Measurements from ENCODE around the gene PCIF1. TPM values are rescaled to one million over a fixed set of nuclear protein-coding genes. Genes with fewer than 3 reads are reported as not detected.

PCIF1 gene
- total and polyA plus RNA-seq, 2 donors (not counting 3 experiments of a cell fraction or from before 2014, with no cell fraction given), result 26.4 to 27.2 TPM

GRCh38 chr20:45974896-45975565 is 40.5 kb downstream of the PCIF1 start:
- FAIRE-seq, result no peak
- Histone ChIP-seq H4K20me1 (replicated peaks; ENCODE audit: control insufficient read depth, extremely low read depth, insufficient read depth, low read length) (no peaks in the 10 kb centered on the region), H3K9me3 (replicated peaks; ENCODE audit: control insufficient read depth, insufficient read depth, low read length) (no peaks in the 10 kb centered on the region), H3K4me3 (replicated peaks in 1 of 3; ENCODE audit: insufficient read depth in 1 of 3, low read depth in 1 of 3, low read length in 3 of 3) (no peak overlapping the region), H3K36me3 (ENCODE audit: control insufficient read depth in 2 of 2, extremely low read depth in 1 of 2, insufficient read depth in 2 of 2, low read length in 2 of 2) (no peaks in the 10 kb centered on the region), H2AFZ (ENCODE audit: low read depth, low read length) (no peak overlapping the region), H3K27me3 (ENCODE audit: control insufficient read depth in 2 of 2, insufficient read depth in 2 of 2, low read length in 2 of 2) (peaks cover 4 to 11% of the 10 kb centered on the region in 2 experiments), H3K4me1 (ENCODE audit: control insufficient read depth, extremely low read depth, insufficient read depth, low read length) (peaks cover 10% of the 10 kb centered on the region), H3K79me2 (ENCODE audit: control insufficient read depth, insufficient read depth, low read length) (peaks cover 13% of the 10 kb centered on the region), H3K4me2 (ENCODE audit: insufficient read depth, low read length) (no peak overlapping the region), H3K9ac (replicated peaks; ENCODE audit: extremely low read depth, insufficient read depth, low read length) (no peak overlapping the region), H3K27ac (ENCODE audit: insufficient read depth, low read depth, low read length) (no peak overlapping the region), H3K9me1 (replicated peaks; ENCODE audit: control insufficient read depth, extremely low read depth, insufficient read depth, low read length) (no peaks in the 10 kb centered on the region)
- ChIA-PET POLR2A (no interaction called here), CTCF (interaction anchor here (1.2 to 8.7 kb wide), 3 partner anchors 11 to 47 kb away, joined by 4 to 80 read pairs (median 12); no protein-coding TSS in a partner anchor)
- BruUV-seq (replicated peaks), result no TSS peak
- no peak for DNase-seq (ENCODE audit: low read depth, low spot score)
- no peak for TF ChIP-seq MAX (IDR thresholded peaks at IDR 0.05; ENCODE audit: insufficient read depth, insufficient read length)
- TF ChIP-seq CTCF (IDR thresholded peaks at IDR 0.05; ENCODE audit: extremely low read depth in 1 of 2, insufficient read depth in 1 of 2, low read depth in 1 of 2, low read length in 2 of 2), result no peak
- no peak for TF ChIP-seq FOS (IDR thresholded peaks at IDR 0.05; ENCODE audit: borderline replicate concordance, insufficient read depth, low read length)
- TF ChIP-seq MYC (IDR thresholded peaks at IDR 0.05; ENCODE audit: low read depth, low read length), result no peak
- TF ChIP-seq POLR2AphosphoS5 (IDR thresholded peaks at IDR 0.05; ENCODE audit: insufficient read depth, low read depth, low read length), result no peak
- TF ChIP-seq POLR2A (IDR thresholded peaks at IDR 0.05; ENCODE audit: low read depth, low read length), result no peak
- TF ChIP-seq GATA2 (IDR thresholded peaks at IDR 0.05; ENCODE audit: insufficient read depth, insufficient read length, low read depth, low read length), result no peak
- no peak for TF ChIP-seq JUN (IDR thresholded peaks at IDR 0.05; ENCODE audit: borderline replicate concordance, insufficient read depth, insufficient read length, low read depth)
- no peak for TF ChIP-seq EZH2 (IDR thresholded peaks at IDR 0.05; ENCODE audit: borderline replicate concordance, low read depth, low read length, severe bottlenecking)
- dilution Hi-C loops (cut with MboI; ENCODE audit: extremely low pct_ligation_motif_present, low sequenced_read_pairs) (no loop called here), intact Hi-C loops (cut with micrococcal nuclease) (loop anchor here (5.0 kb wide), 1 partner anchor 1008 kb away; the partner anchor contains the start of gene STK4)
